Left colon (tissue), 2 donors: ENCODE data around the gene TNFRSF25. TPM values are rescaled to one million over a fixed set of nuclear protein-coding genes. Genes with fewer than 3 reads are reported as not detected.
A peak's percentile ranks its signal among the peaks of the same experiment; 100 is the strongest.

ENCODE experiments used
- ATAC-seq: fragments of 200-7000 bp; cut with Tn5 transposase; one replicate; pipeline ENCODE4 v1.9.1; 2020; ENCODE audit warnings: mild to moderate bottlenecking, moderate library complexity
- DNase-seq, 2 donors: peaks; one replicate each; pipeline ENCODE4 v3.0.0-alpha.2; 2020
- intact Hi-C, 2 donors: fragments of 100-400 bp; cut with DNase I in 1 of 2; cut with micrococcal nuclease in 1 of 2; formaldehyde crosslinking; loops; one replicate each; pipeline versions ENCODE4 v1.11.2 to v1.14.0; 2022; cut with DNase I, micrococcal nuclease
- total RNA-seq, 2 donors: library from RNA; stranded (reverse); fragmentation: NEBNext Ultra II Directional; extraction: Animal tissue kit (Norgen Biotek cat#: 25700); gene quantifications; one replicate each; pipeline ENCODE4 v1.2.1, GENCODE V29; 2021
- donor health status: DM: no; HTN: no; CAD: no.
- donor health status: DM: yes; HTN: yes; CAD: no.

The TNFRSF25 gene
- total RNA-seq, 2 donors from 2014 or later = 21.7 to 71.9 TPM

DNA sequence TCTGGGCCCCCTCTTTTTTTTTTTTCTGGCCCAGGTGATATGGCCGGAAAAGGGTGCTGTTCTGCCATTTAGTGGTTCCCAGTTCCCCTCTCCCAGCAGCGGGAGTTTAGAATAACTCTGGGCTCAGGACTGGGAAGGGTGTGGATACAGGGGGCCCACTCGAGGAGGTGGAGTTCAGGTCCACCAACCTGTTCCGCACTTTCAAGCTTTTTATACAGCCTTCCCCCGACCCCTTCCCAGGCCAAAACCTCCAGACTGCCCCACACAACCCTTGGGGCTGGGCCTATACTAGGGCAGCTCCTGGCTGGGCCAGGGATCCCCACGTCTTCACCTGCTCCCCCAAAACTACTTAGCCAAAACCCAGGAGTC is 25.1 kb upstream of the TNFRSF25 start:
- ATAC-seq = no peak
- DNase-seq = no peak
- intact Hi-C loops = no loop called here

- ATAC-seq (peak; percentile 75), DNase-seq (peak; percentile 75 to 87)
- intact Hi-C loops = no loop called here
Measured at GRCh38 chr1:6490181-6491080, 24.5 kb upstream of the TNFRSF25 start.

DNA sequence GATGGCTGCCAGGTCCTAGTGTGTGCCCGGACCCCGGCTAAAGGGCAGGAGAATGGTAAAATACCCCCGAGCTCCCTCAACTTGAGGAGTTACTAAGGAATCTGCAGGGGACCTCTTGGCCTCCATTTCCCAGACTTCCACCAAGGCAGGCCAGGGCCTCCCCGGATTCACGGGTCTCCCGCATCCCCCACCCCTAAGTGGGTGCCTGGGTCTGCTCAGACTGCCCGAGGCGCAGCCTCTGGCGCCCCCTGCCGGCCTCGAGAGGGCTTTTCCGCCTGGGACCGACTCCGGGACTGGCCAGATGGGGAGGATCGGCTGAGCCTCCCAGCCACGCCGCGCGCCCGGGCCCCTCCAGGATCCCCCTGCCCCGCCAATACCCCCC is 23.8 kb upstream of the TNFRSF25 start:
- peak; percentile 74 for ATAC-seq
- DNase-seq = peak in 1 of 2 donors; percentile 79
- intact Hi-C loops = loop anchor here in 1 of 2 donors (5.0 kb wide), 1 partner anchor 158 kb away; no protein-coding TSS in a partner anchor

GRCh38 chr1:6489383-6489765 is 23.4 kb upstream of the TNFRSF25 start:
- peak; percentile 10 for ATAC-seq
- intact Hi-C loops = loop anchor here in 1 of 2 donors (5.0 kb wide), 1 partner anchor 158 kb away; no protein-coding TSS in a partner anchor
- DNase-seq = no peak

GRCh38 chr1:6488602-6489382 is 22.8 kb upstream of the TNFRSF25 start:
- intact Hi-C loops = loop anchor here in 1 of 2 donors (5.0 kb wide), 1 partner anchor 159 kb away; no protein-coding TSS in a partner anchor
- ATAC-seq = peak; percentile 72
- peak; percentile 78 to 84 for DNase-seq

- intact Hi-C loops = loop anchor here in 1 of 2 donors (5.0 kb wide), 1 partner anchor 159 kb away; no protein-coding TSS in a partner anchor
- DNase-seq (no peak), ATAC-seq (no peak)
Measured at GRCh38 chr1:6487804-6488484, 22.0 kb upstream of the TNFRSF25 start.

DNA sequence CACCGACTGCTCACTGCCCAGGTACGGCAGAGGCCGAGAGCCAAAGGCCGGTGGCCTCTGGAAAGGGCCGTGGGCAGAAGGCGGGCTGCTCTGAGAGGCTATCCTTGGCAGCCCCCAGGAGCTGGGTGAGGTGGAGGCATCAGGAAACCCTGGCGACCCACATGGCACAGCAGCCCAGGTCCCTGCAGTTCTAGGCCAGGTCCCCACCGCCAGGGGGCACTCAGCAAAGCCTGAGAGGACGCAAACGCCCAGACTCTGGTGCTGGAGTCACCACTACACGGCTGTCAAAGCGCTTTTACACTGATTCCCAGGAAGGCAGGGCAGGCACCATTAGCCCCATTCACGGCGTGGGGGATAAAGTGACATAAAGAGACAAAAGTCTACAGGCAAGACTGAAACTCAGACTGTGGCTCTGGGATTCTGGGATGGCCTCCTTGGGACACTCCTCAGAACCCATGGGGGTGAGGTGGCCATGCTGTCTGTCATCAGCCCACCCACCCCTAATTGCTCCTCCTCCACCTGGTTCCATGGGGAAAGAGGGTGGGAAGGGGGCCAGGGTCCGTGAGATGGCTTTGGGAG is 20.5 kb upstream of the TNFRSF25 start:
- intact Hi-C loops = loop anchor here in 1 of 2 donors (5.0 kb wide), 1 partner anchor 161 kb away; no protein-coding TSS in a partner anchor
- peak; percentile 39 for ATAC-seq
- peak; percentile 80 to 95 for DNase-seq

DNA sequence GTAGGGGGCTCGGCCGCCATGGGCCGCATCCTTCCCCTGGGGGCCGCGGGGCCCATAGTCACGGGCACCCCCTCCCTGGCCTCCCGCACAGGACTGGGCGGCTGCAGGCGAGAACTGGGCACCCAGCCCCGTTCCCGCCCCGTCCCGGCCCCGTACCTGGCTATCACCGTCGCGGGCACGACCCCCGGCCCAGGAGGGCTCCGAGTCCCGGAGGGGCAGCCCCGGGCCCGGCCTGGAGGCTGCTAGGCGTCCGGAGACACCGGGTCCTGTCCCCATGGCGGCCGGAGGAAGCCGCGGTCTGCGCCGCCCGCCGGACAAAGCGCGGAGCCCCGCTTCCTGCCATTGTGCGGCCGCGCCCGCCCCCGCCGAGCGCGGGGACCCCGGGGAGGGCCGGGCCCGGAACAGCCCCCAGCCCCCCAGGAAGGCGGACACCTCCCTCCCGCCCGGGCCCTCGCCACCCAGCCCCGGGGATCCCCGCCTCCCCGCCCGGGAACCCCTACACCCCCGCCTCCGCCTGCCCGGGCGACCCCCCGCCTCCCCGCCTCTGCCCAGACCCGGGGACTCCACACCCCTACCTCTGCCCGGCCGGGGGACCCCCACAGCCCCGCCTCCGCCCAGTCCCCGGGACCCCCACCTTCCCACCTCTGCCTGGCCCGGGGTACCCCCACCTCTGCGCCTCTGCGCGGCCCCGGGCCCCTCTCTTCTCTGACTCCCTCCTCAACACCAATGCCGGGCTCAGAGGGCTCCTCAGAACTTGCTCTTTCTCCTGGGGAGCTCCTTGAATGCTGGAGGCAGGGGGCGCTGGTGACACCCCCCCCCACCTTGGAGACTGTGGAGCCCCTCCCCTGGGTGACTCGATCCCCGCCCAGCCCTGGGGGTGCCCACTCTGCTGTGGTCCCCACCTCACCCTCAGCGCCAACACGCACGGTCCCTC is 19.5 kb upstream of the TNFRSF25 start:
- ATAC-seq (no peak), DNase-seq (no peak)
- intact Hi-C loops = loop anchor here in 1 of 2 donors (5.0 kb wide), 1 partner anchor 162 kb away; no protein-coding TSS in a partner anchor

- intact Hi-C loops = loop anchor here in 1 of 2 donors (5.0 kb wide), 1 partner anchor 163 kb away; no protein-coding TSS in a partner anchor
- DNase-seq (no peak), ATAC-seq (no peak)
Measured at GRCh38 chr1:6484826-6485167, 18.8 kb upstream of the TNFRSF25 start.

- ATAC-seq (no peak), DNase-seq (no peak)
- intact Hi-C loops = no loop called here
Measured at GRCh38 chr1:6483761-6484117, 17.8 kb upstream of the TNFRSF25 start.

- DNase-seq (peak; percentile 78 to 88), ATAC-seq (peak; percentile 80)
- intact Hi-C loops = no loop called here
Measured at GRCh38 chr1:6483017-6483760, 17.2 kb upstream of the TNFRSF25 start.

DNA sequence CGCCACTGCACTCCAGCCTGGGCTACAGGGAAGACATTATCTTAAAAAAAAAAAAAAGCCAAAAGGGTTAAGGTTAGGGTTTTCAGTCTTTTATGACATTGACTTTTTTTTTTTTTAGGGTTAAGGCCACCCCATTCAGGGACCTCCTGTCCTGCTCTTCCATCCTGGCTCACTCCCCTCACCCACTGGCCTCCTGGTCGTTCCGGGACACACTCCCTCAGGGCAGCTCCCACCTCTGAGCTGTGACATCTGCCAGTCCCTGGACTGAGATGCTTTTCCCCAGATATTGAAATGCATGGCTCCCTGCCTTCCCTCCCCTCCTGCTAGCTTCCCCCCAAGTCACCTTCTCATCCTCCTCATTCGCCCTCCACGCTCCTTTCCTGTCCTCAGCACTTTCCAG is 15.8 kb upstream of the TNFRSF25 start:
- intact Hi-C loops = no loop called here
- ATAC-seq (no peak), DNase-seq (no peak)

GRCh38 chr1:6477039-6477820 is 11.3 kb upstream of the TNFRSF25 start:
- DNase-seq (no peak), ATAC-seq (no peak)
- intact Hi-C loops = no loop called here

- intact Hi-C loops = no loop called here
- ATAC-seq = peak; percentile 54
- DNase-seq = peak; percentile 73 to 77
Measured at GRCh38 chr1:6476483-6476882, 10.5 kb upstream of the TNFRSF25 start.

DNA sequence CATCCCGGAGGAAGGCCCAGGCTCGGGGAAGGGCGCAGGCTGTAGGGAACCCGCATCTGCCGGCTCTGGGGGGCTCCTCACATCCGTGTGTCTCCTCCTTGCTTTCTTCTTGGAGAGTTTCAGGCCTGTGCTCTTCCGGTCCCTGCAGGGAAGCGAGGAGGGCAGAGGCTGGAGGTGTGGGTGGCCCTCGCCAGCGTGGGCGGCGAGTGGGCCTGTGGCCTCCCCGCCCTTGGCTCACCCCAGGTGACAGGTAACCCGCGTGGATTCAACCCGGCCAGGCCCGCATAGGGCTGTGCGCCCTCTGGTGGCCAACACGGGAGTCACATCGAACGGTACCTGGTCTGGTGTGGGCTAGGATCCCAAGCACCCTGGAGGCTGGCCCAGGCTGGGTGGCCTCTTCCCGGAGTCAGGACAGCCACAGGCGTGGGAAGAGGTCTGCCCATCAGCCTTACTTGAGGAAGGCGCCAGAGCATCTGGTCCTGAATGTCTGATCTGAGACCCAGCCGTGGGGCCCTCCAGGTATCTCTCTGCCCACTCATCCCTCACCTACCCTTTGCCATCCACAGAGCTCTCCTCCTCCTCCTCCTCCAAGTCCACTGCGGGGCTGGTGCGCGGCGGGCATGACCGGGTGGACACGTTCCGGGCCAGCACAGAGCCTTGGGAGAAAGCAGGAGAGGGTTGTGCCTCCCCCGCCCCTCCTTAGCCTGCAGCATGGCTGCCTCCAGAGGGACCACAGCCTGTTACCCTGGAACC is 9.6 kb upstream of the TNFRSF25 start:
- ATAC-seq (peak; percentile 39), DNase-seq (peak; percentile 70 to 80)
- intact Hi-C loops = no loop called here
